ENCODE data around the gene NUSAP1. TPM values are rescaled to one million over a fixed set of nuclear protein-coding genes. Genes with fewer than 3 reads are reported as not detected.

Gene NUSAP1
- total and polyA plus RNA-seq, 10 of the 15 experiments (the other 5 are each of a cell fraction or from before 2014, with no cell fraction given), result 158 to 315 (median 229) TPM

GRCh38 chr15:41367418-41367817 lies 34.7 kb downstream of the NUSAP1 start:
- Histone ChIP-seq H3K27ac (ENCODE audit: control insufficient read depth, insufficient read depth) (no peak overlapping the region), H4K20me1 (ENCODE audit: control insufficient read depth, insufficient read depth) (no peaks in the 10 kb centered on the region), H3K4me1 (ENCODE audit: control insufficient read depth, insufficient read depth, low read length) (no peaks in the 10 kb centered on the region), H2AFZ (ENCODE audit: control insufficient read depth, low read depth, low read length) (no peak overlapping the region), H3K79me2 (ENCODE audit: control insufficient read depth, insufficient read depth, low read length) (no peaks in the 10 kb centered on the region), H3K36me3 (ENCODE audit: control insufficient read depth in 2 of 2, insufficient read depth in 2 of 2, low read length in 1 of 2) (peaks cover 22 to 51% of the 10 kb centered on the region in 2 experiments), H3K4me2 (ENCODE audit: control insufficient read depth, insufficient read depth) (no peak overlapping the region), H3K4me3 (no peak overlapping the region), H3K9ac (ENCODE audit: control insufficient read depth, insufficient read depth, low read length) (no peak overlapping the region), H3K27me3 (replicated peaks in 1 of 2; ENCODE audit: control insufficient read depth in 2 of 2, insufficient read depth in 2 of 2, low read length in 1 of 2) (no peaks in the 10 kb centered on the region), H3K9me3 (replicated peaks; ENCODE audit: control insufficient read depth, insufficient read depth, low read length) (no peaks in the 10 kb centered on the region)
- RAD21 ChIA-PET (ENCODE audit: unreplicated experiment), result no interaction called here
- ATAC-seq, result no peak
- DNase-seq (ENCODE audit: low read depth, low spot score), result no peak
- no TSS peak for BruUV-seq (replicated peaks)
- 99% methylated on average over 3 of the region's 3 CpGs for WGBS (ENCODE audit: insufficient coverage, insufficient replicate concordance, low lambda C conversion rate, missing lambda C conversion rate)
- SMC1A ChIA-PET (ENCODE audit: uncharacterized antibody, unreplicated experiment), result no interaction called here
- intact Hi-C loops (cut with micrococcal nuclease; ENCODE audit: unreplicated experiment) (no loop called here), in situ Hi-C loops (cut with MboI) (loop anchor here (10.0 kb wide), 1 partner anchor 1173 kb away; no protein-coding TSS in a partner anchor)
- TF ChIP-seq RELB (IDR thresholded peaks at IDR 0.05; ENCODE audit: low read depth), result no peak
- no peak for TF ChIP-seq CREM (IDR thresholded peaks at IDR 0.05; ENCODE audit: low read depth)
- TF ChIP-seq SMC3 (IDR thresholded peaks at IDR 0.05; ENCODE audit: borderline replicate concordance, low read length), result no peak
- TF ChIP-seq ESRRA (IDR thresholded peaks at IDR 0.05; ENCODE audit: low read length), result no peak
- no peak for TF ChIP-seq TCF12 (IDR thresholded peaks at IDR 0.05; ENCODE audit: low read depth, low read length)
- no peak for TF ChIP-seq BHLHE40 (IDR thresholded peaks at IDR 0.05; ENCODE audit: borderline replicate concordance in 1 of 2, low read depth in 2 of 2, low read length in 1 of 2)
- TF ChIP-seq NRF1 (conservative IDR thresholded peaks at IDR 0.05; ENCODE audit: low read depth, low read length), result no peak
- no peak for TF ChIP-seq CBX5 (IDR thresholded peaks at IDR 0.05; ENCODE audit: low read depth)
- TF ChIP-seq, protein P1, sequence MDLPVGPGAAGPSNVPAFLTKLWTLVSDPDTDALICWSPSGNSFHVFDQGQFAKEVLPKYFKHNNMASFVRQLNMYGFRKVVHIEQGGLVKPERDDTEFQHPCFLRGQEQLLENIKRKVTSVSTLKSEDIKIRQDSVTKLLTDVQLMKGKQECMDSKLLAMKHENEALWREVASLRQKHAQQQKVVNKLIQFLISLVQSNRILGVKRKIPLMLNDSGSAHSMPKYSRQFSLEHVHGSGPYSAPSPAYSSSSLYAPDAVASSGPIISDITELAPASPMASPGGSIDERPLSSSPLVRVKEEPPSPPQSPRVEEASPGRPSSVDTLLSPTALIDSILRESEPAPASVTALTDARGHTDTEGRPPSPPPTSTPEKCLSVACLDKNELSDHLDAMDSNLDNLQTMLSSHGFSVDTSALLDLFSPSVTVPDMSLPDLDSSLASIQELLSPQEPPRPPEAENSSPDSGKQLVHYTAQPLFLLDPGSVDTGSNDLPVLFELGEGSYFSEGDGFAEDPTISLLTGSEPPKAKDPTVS (IDR thresholded peaks at IDR 0.05; ENCODE audit: low read depth, low read length), result no peak
- no peak for TF ChIP-seq SIN3A (IDR thresholded peaks at IDR 0.05; ENCODE audit: low read depth, low read length)
- POLR2A ChIA-PET, result interaction anchor here (0.6 kb wide), 2 partner anchors 164 to 382 kb away, joined by 3 to 6 read pairs; no protein-coding TSS in a partner anchor
- CTCF ChIA-PET, result no interaction called here
- no peak for FAIRE-seq

All from GM12878 (cell line).